Liver (tissue), 3 donors: ENCODE data around the gene COQ9.

Experiments
- FOXA1 ChIP-seq: IDR thresholded peaks from 2 replicates; pipeline ENCODE4 v1.6.1; 2016; ENCODE audit warnings: antibody characterized with exemption
- GABPA ChIP-seq, 2 donors: IDR thresholded peaks in 1 of 2; conservative IDR thresholded peaks in 1 of 2; 2 replicates each; pipeline ENCODE4 v1.6.1; 2016; ENCODE audit warnings: antibody characterized with exemption in 2 of 2, mild to moderate bottlenecking in 1 of 2, moderate library complexity in 1 of 2
- HNF4G ChIP-seq: IDR thresholded peaks from 2 replicates; pipeline ENCODE4 v1.6.1; 2016; ENCODE audit warnings: antibody characterized with exemption
- JUND ChIP-seq, 2 donors: IDR thresholded peaks; 2 replicates each; pipeline ENCODE4 v1.6.1; 2016; ENCODE audit warnings: antibody characterized with exemption in 2 of 2
- NR2F2 ChIP-seq: IDR thresholded peaks from 2 replicates; pipeline ENCODE4 v1.6.1; 2016; ENCODE audit warnings: antibody characterized with exemption
- RAD21 ChIP-seq, 2 donors: IDR thresholded peaks; 2 replicates each; pipeline ENCODE4 v1.6.1; 2016; ENCODE audit warnings: antibody characterized with exemption in 2 of 2, mild to moderate bottlenecking in 2 of 2
- REST ChIP-seq: IDR thresholded peaks from 2 replicates; pipeline ENCODE4 v1.6.1; 2016; ENCODE audit warnings: antibody characterized with exemption, mild to moderate bottlenecking
- RXRA ChIP-seq, 2 donors: IDR thresholded peaks; 2 replicates each; pipeline ENCODE4 v1.6.1; 2017 to 2018; ENCODE audit warnings: antibody characterized with exemption in 2 of 2, mild to moderate bottlenecking in 1 of 2
- SP1 ChIP-seq: IDR thresholded peaks from 2 replicates; pipeline ENCODE4 v1.6.1; 2018; ENCODE audit warnings: antibody characterized with exemption, mild to moderate bottlenecking
- TAF1 ChIP-seq: conservative IDR thresholded peaks from 2 replicates; pipeline ENCODE4 v1.6.1; 2016; ENCODE audit warnings: antibody characterized with exemption, mild to moderate bottlenecking
- YY1 ChIP-seq: IDR thresholded peaks from 2 replicates; pipeline ENCODE4 v1.6.1; 2016; ENCODE audit warnings: antibody characterized with exemption, mild to moderate bottlenecking
- TF ChIP-seq, protein P1 (sequence below): IDR thresholded peaks from 2 replicates; pipeline ENCODE4 v1.6.1; 2016; ENCODE audit warnings: antibody characterized with exemption
- TF ChIP-seq, protein P2 (sequence below): fragments of 150-350 bp; IDR thresholded peaks from 2 replicates; pipeline ENCODE4 v1.5.1; 2017; ENCODE audit warnings: improper control_type of control experiment, low read depth, low read length; ENCODE audit not compliant: missing input control
- donor health status: healthy.
- donor health status: healthy.

DNA sequence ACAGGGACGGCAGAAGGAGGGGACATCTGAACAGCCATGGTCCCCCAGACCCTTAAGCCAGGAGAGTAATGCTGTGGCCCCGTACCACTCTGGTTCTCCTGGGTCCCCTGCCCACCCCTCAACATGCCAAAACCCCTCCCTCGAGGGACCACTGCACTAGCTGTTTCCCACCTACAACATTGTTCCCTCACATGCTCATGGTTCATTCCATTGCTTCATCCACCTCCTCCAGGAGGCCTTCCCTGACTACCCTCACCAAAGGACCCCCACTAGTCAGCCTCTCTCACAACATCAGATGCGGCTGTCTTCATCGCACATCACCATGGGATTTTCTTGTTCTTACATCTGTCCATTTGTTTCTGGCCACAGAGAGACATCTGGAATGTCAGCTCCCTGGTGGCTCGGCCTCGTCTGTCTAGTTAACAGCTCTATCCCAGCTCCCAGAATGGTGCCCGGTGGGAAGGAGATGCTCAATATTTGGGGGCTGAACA lies 37.3 kb downstream of the COQ9 start:
- TF ChIP-seq, protein P1, sequence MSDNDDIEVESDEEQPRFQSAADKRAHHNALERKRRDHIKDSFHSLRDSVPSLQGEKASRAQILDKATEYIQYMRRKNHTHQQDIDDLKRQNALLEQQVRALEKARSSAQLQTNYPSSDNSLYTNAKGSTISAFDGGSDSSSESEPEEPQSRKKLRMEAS = no peak
- TF ChIP-seq, protein P2, sequence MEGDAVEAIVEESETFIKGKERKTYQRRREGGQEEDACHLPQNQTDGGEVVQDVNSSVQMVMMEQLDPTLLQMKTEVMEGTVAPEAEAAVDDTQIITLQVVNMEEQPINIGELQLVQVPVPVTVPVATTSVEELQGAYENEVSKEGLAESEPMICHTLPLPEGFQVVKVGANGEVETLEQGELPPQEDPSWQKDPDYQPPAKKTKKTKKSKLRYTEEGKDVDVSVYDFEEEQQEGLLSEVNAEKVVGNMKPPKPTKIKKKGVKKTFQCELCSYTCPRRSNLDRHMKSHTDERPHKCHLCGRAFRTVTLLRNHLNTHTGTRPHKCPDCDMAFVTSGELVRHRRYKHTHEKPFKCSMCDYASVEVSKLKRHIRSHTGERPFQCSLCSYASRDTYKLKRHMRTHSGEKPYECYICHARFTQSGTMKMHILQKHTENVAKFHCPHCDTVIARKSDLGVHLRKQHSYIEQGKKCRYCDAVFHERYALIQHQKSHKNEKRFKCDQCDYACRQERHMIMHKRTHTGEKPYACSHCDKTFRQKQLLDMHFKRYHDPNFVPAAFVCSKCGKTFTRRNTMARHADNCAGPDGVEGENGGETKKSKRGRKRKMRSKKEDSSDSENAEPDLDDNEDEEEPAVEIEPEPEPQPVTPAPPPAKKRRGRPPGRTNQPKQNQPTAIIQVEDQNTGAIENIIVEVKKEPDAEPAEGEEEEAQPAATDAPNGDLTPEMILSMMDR = no peak
- TF ChIP-seq YY1 = no peak
- TF ChIP-seq RXRA (IDR thresholded peaks at IDR 0.05) = no peak
- TF ChIP-seq HNF4G = no peak
- TF ChIP-seq JUND (IDR thresholded peaks at IDR 0.05) = no peak
- no peak for TF ChIP-seq FOXA1
- no peak for TF ChIP-seq REST
- no peak for TF ChIP-seq NR2F2
- no peak for TF ChIP-seq SP1
- no peak for TF ChIP-seq TAF1
- no peak for TF ChIP-seq GABPA (IDR thresholded peaks at IDR 0.05 in 1 of 2, conservative IDR thresholded peaks at IDR 0.05 in 1 of 2)
- TF ChIP-seq RAD21 (IDR thresholded peaks at IDR 0.05) = no peak
